GM12878 (cell line): ENCODE results near the gene LYZL1. TPM values are rescaled to one million over a fixed set of nuclear protein-coding genes. Genes with fewer than 3 reads are reported as not detected.

Source experiments
- ATAC-seq: fragments of 200-7000 bp; cut with Tn5 transposase; 3 replicates; pipeline ENCODE4 v1.9.1; 2020; ENCODE audit warnings: mild to moderate bottlenecking, moderate library complexity
- BruUV-seq: library from RNA; stranded (reverse); fragments of 400-500 nt; replicated peaks from 2 replicates; lab custom pipeline; 2021; lab: Mats Ljungman, UMichigan
- CTCF ChIA-PET: fragments of 300-600 bp; sonication (Branson Sonifier 250); formaldehyde crosslinking; extraction: SDS; loops from one replicate; lab custom pipeline; 2021; ENCODE audit warnings: inconsistent platforms; lab: Yijun Ruan, JAX
- POLR2A ChIA-PET: fragments of 350-600 bp; formaldehyde crosslinking; extraction: SDS; loops from one replicate; lab custom pipeline; 2021; ENCODE audit warnings: inconsistent platforms; lab: Charles Lee
- RAD21 ChIA-PET: fragments of 300-600 bp; sonication (Branson Sonifier 250); formaldehyde crosslinking; loops from one replicate; lab custom pipeline; 2023; ENCODE audit warnings: antibody characterized with exemption; ENCODE audit not compliant: unreplicated experiment; lab: Charles Lee
- SMC1A ChIA-PET: fragments of 300-600 bp; sonication (Branson Sonifier 250); formaldehyde crosslinking; loops from one replicate; lab custom pipeline; 2023; ENCODE audit not compliant: unreplicated experiment, uncharacterized antibody; lab: Charles Lee
- DNase-seq: peaks from one replicate; pipeline ENCODE4 v3.0.0-alpha.2; 2011; ENCODE audit warnings: low read depth, low spot score
- FAIRE-seq: peaks from 3 replicates; lab custom pipeline; 2011; peaks lifted over from hg19 to GRCh38; lab: Jason Lieb, UNC
- H2AFZ ChIP-seq: 2 replicates; pipeline ENCODE4 v1.6.0; 2011; ENCODE audit warnings: low read depth, low read length, control low read depth; ENCODE audit not compliant: control insufficient read depth
- H3K27ac ChIP-seq: 2 replicates; pipeline ENCODE4 v1.5.1; 2011; ENCODE audit warnings: control low read depth; ENCODE audit not compliant: control insufficient read depth, insufficient read depth
- H3K27me3 ChIP-seq, 2 experiments: replicated peaks in 1 of 2; 2 replicates each; pipeline versions ENCODE4 v1.6.0 to v1.6.1; 2011; ENCODE audit warnings: low read length in 1 of 2; ENCODE audit not compliant: control insufficient read depth in 2 of 2, insufficient read depth in 2 of 2
- H3K36me3 ChIP-seq, 2 experiments: 2 replicates each; pipeline ENCODE4 v1.5.1; 2011; ENCODE audit warnings: low read length in 1 of 2; ENCODE audit not compliant: control insufficient read depth in 2 of 2, insufficient read depth in 2 of 2
- H3K4me1 ChIP-seq: 2 replicates; pipeline ENCODE4 v1.6.1; 2011; ENCODE audit warnings: mild to moderate bottlenecking, low read length, moderate library complexity, mixed read lengths; ENCODE audit not compliant: control insufficient read depth, insufficient read depth
- H3K4me2 ChIP-seq: 2 replicates; pipeline ENCODE4 v1.6.0; 2011; ENCODE audit warnings: control low read depth; ENCODE audit not compliant: control insufficient read depth, insufficient read depth
- H3K4me3 ChIP-seq: fragments of 200-600 bp; sonication (generic); 2 replicates; pipeline ENCODE4 v1.5.1; 2016
- H3K79me2 ChIP-seq: 2 replicates; pipeline ENCODE4 v1.6.0; 2011; ENCODE audit warnings: low read length; ENCODE audit not compliant: control insufficient read depth, insufficient read depth
- H3K9ac ChIP-seq: 2 replicates; pipeline ENCODE4 v1.8.0; 2011; ENCODE audit warnings: low read length, control low read depth, mixed read lengths; ENCODE audit not compliant: control insufficient read depth, insufficient read depth
- H3K9me3 ChIP-seq: replicated peaks from 3 replicates; pipeline ENCODE4 v1.5.1; 2011; ENCODE audit warnings: mild to moderate bottlenecking, low read length; ENCODE audit not compliant: control insufficient read depth, insufficient read depth
- H4K20me1 ChIP-seq: 2 replicates; pipeline ENCODE4 v1.6.0; 2011; ENCODE audit not compliant: control insufficient read depth, insufficient read depth
- ASH2L ChIP-seq: fragments of 300-600, 200-600 bp; sonication (generic); IDR thresholded peaks from 2 replicates; pipeline ENCODE4 v1.6.1; 2017; ENCODE audit warnings: low read depth, mild to moderate bottlenecking, borderline replicate concordance
- ATF3 ChIP-seq: IDR thresholded peaks from 2 replicates; pipeline ENCODE4 v1.6.1; 2011; ENCODE audit warnings: low read depth, mild to moderate bottlenecking, low read length, moderate library complexity, borderline replicate concordance; ENCODE audit errors: extremely low read depth
- BCL3 ChIP-seq: IDR thresholded peaks from 2 replicates; pipeline ENCODE4 v1.6.1; 2011; ENCODE audit warnings: borderline replicate concordance, low read depth, mild to moderate bottlenecking, moderate library complexity, low read length; ENCODE audit not compliant: insufficient read depth, poor library complexity, severe bottlenecking
- CEBPZ ChIP-seq: fragments of 150-350 bp; IDR thresholded peaks from 2 replicates; pipeline ENCODE4 v1.6.1; 2016; ENCODE audit warnings: low read depth, low read length
- CREB1 ChIP-seq: IDR thresholded peaks from 2 replicates; pipeline ENCODE4 v1.6.1; 2012; ENCODE audit warnings: low read depth, mild to moderate bottlenecking, inconsistent platforms
- EED ChIP-seq: sonication (generic); IDR thresholded peaks from 2 replicates; pipeline ENCODE4 v1.6.1; 2016; ENCODE audit warnings: antibody characterized with exemption, low read depth
- JUNB ChIP-seq: IDR thresholded peaks from 2 replicates; pipeline ENCODE4 v1.6.1; 2016; ENCODE audit warnings: antibody characterized with exemption, mild to moderate bottlenecking
- PAX5 ChIP-seq: IDR thresholded peaks from 2 replicates; pipeline ENCODE4 v1.6.1; 2011; ENCODE audit warnings: low read depth, low read length, borderline replicate concordance
- RELA ChIP-seq: fragments of 450-650 bp; IDR thresholded peaks from 2 replicates; pipeline ENCODE4 v1.8.0; 2014; ENCODE audit warnings: borderline replicate concordance; ENCODE audit not compliant: partially characterized antibody
- TAF1 ChIP-seq: IDR thresholded peaks from 2 replicates; pipeline ENCODE4 v1.6.1; 2011; ENCODE audit warnings: mild to moderate bottlenecking, low read depth, low read length, borderline replicate concordance
- USF1 ChIP-seq: IDR thresholded peaks from 2 replicates; pipeline ENCODE4 v1.6.1; 2011; ENCODE audit warnings: borderline replicate concordance, low read depth, mild to moderate bottlenecking, moderate library complexity, mixed read lengths, low read length; ENCODE audit not compliant: insufficient read depth; ENCODE audit errors: extremely low read length
- ZNF24 ChIP-seq: fragments of 450-650 bp; IDR thresholded peaks from 2 replicates; pipeline ENCODE4 v1.6.1; 2017; ENCODE audit warnings: antibody characterized with exemption, mild to moderate bottlenecking
- ZZZ3 ChIP-seq: IDR thresholded peaks from 2 replicates; pipeline ENCODE4 v1.6.1; 2011; ENCODE audit warnings: low read depth; ENCODE audit not compliant: control insufficient read depth, insufficient read length
- WGBS: methylation state at CpG from one replicate; pipeline ENCODE4 v1.1.6; 2016; ENCODE audit warnings: low lambda C conversion rate; ENCODE audit not compliant: insufficient replicate concordance, insufficient coverage; ENCODE audit errors: missing lambda C conversion rate; 5-methylcytosine and 5-hydroxymethylcytosine counted together
- in situ Hi-C: fragments of 300-500 bp; cut with MboI; formaldehyde crosslinking; loops from 9 replicates; pipeline ENCODE4 v1.14.3; 2018; ENCODE audit warnings: mixed read lengths
- intact Hi-C: fragments of 100-400 bp; cut with micrococcal nuclease; formaldehyde crosslinking; loops from one replicate; pipeline ENCODE4 v1.14.2; 2022; ENCODE audit not compliant: unreplicated experiment
- polyA plus RNA-seq, 11 experiments: library from polyadenylated mRNA; depleted of rRNA in 4 of 11; unstranded in 6 of 11; stranded (reverse) in 5 of 11; fragments of >200 nt; fragmentation: Nextera tagmentation in 4 of 11; fragmentation: Illumina TruSeq in 1 of 11; extraction: Ambion mirVana in 4 of 11; extraction: Trizol in 1 of 11; gene quantifications; 1 replicate in 1 of 11; 2 replicates in 10 of 11; pipeline versions ENCODE4 v1.2.1 to v1.2.3, GENCODE V29; 2011 to 2016; ENCODE audit warnings: inconsistent platforms in 2 of 11, missing spikeins in 2 of 11, low read depth in 1 of 11
- total RNA-seq, 4 experiments: library from RNA; depleted of rRNA in 3 of 4; stranded (reverse); fragments of >200 nt in 3 of 4; fragmentation: Illumina TruSeq in 1 of 4; extraction: Trizol in 1 of 4; gene quantifications; 2 replicates each; pipeline versions ENCODE4 v1.2.1 to v1.2.3, GENCODE V29; 2013 to 2021
- TF ChIP-seq, protein P1 (sequence below): fragments of 450-650 bp; IDR thresholded peaks from 2 replicates; pipeline ENCODE4 v1.6.1; 2017; ENCODE audit warnings: borderline replicate concordance
- TF ChIP-seq, protein P2 (sequence below): IDR thresholded peaks from 2 replicates; pipeline ENCODE4 v1.6.1; 2012; ENCODE audit warnings: low read depth, low read length, improper control_type of control experiment

Gene LYZL1
- total and polyA plus RNA-seq, 10 of the 15 experiments (the other 5 are each of a cell fraction or from before 2014, with no cell fraction given), result not detected

GRCh38 chr10:29245476-29245875 lies 43.4 kb upstream of the LYZL1 start (continued):
- TF ChIP-seq CEBPZ (no peak), BCL3 (no peak), RELA (no peak), TAF1 (no peak), ZZZ3 (no peak), PAX5 (no peak), EED (no peak)

GRCh38 chr10:29246449-29246848 lies 42.4 kb upstream of the LYZL1 start:
- intact Hi-C loops (no loop called here), in situ Hi-C loops (no loop called here)
- POLR2A ChIA-PET, result no interaction called here
- H2AFZ ChIP-seq, result no peak overlapping the region
- H3K4me3 ChIP-seq, result no peak overlapping the region
- ATAC-seq (no peak), DNase-seq (no peak), FAIRE-seq (no peak)
- H3K9ac ChIP-seq, result no peak overlapping the region
- BruUV-seq, result no TSS peak
- H3K9me3 ChIP-seq, result no peaks in the 10 kb centered on the region
- RAD21 ChIA-PET, result no interaction called here
- WGBS, result 32% methylated on average over 1 of the region's 1 CpG
- H4K20me1 ChIP-seq, result no peaks in the 10 kb centered on the region
- SMC1A ChIA-PET, result no interaction called here
- H3K27me3 ChIP-seq, result no peaks in the 10 kb centered on the region
- H3K4me2 ChIP-seq, result no peak overlapping the region
- CTCF ChIA-PET, result no interaction called here
- no peaks in the 10 kb centered on the region for H3K36me3 ChIP-seq
- H3K79me2 ChIP-seq, result no peaks in the 10 kb centered on the region
- H3K27ac ChIP-seq, result no peak overlapping the region
- H3K4me1 ChIP-seq, result no peaks in the 10 kb centered on the region
- TF ChIP-seq CREB1, result no peak
- TF ChIP-seq USF1, result no peak
- TF ChIP-seq, protein P1, sequence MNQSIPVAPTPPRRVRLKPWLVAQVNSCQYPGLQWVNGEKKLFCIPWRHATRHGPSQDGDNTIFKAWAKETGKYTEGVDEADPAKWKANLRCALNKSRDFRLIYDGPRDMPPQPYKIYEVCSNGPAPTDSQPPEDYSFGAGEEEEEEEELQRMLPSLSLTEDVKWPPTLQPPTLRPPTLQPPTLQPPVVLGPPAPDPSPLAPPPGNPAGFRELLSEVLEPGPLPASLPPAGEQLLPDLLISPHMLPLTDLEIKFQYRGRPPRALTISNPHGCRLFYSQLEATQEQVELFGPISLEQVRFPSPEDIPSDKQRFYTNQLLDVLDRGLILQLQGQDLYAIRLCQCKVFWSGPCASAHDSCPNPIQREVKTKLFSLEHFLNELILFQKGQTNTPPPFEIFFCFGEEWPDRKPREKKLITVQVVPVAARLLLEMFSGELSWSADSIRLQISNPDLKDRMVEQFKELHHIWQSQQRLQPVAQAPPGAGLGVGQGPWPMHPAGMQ, result no peak
- TF ChIP-seq, protein P2, sequence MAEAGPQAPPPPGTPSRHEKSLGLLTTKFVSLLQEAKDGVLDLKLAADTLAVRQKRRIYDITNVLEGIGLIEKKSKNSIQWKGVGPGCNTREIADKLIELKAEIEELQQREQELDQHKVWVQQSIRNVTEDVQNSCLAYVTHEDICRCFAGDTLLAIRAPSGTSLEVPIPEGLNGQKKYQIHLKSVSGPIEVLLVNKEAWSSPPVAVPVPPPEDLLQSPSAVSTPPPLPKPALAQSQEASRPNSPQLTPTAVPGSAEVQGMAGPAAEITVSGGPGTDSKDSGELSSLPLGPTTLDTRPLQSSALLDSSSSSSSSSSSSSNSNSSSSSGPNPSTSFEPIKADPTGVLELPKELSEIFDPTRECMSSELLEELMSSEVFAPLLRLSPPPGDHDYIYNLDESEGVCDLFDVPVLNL, result no peak
- TF ChIP-seq JUNB, result no peak
- no peak for TF ChIP-seq ZNF24
- TF ChIP-seq ASH2L, result no peak
- TF ChIP-seq ATF3, result no peak
